HG03066 (cell line): Measurements from ENCODE around the gene METTL24.

Experiments used
- ATAC-seq: cut with Tn5 transposase; IDR thresholded peaks from one replicate; pipeline ENCODE4 v1.9.1; 2021; ENCODE audit warnings: low read depth; ENCODE audit not compliant: unreplicated experiment

Gene METTL24, protein sequence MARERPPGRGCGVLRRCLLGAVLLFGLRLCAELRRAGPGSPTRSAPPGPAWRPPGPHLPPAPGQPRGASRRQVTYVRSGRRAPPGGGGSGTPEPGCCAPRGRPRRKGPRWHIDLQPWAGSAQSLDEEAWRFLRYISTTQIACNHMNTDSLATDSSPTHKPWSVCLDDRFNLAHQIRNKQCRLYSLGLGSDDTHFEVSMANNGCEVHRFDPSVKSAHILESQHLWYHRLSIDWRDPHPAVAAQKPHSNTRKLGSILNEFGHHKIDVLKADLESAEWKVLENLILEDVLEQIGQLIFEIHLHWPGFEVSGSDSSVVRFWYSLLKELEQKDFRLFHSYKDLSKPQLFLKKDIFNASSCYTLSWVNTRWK

GRCh38 chr6:110357664-110358552 lies at the start of gene METTL24:
TSS of gene METTL24 (minus strand) at chr6:110358349. CDS start at chr6:110358272, 77 bp downstream.
- no peak for ATAC-seq

DNA sequence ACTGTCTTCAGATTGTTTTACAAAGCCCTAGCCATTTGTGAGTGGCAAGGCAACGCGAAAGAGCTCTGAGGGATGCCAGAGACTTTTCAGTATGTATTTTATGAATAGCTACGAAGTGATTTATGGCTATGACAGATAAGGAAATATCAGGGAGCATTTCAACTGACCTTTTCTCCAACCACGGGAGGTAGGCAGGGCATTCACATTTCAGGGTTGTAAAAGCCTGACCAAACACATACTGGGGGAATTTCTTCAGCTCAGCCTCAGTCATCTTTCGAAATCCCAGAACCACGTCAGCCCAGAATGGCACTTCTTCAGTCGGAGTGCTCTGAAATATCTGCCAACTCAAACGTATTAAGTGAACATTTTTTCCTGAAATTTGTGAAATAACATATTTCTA lies 46.5 kb upstream of the METTL24 start:
- no peak for ATAC-seq

- no peak for ATAC-seq
Observed at GRCh38 chr6:110401585-110402176, 43.5 kb upstream of the METTL24 start.

- ATAC-seq, result no peak
Observed at GRCh38 chr6:110400208-110400607, 42.1 kb upstream of the METTL24 start.

- no peak for ATAC-seq
Observed at GRCh38 chr6:110399219-110400071, 41.3 kb upstream of the METTL24 start.

GRCh38 chr6:110398778-110399177 lies 40.6 kb upstream of the METTL24 start:
- no peak for ATAC-seq

DNA sequence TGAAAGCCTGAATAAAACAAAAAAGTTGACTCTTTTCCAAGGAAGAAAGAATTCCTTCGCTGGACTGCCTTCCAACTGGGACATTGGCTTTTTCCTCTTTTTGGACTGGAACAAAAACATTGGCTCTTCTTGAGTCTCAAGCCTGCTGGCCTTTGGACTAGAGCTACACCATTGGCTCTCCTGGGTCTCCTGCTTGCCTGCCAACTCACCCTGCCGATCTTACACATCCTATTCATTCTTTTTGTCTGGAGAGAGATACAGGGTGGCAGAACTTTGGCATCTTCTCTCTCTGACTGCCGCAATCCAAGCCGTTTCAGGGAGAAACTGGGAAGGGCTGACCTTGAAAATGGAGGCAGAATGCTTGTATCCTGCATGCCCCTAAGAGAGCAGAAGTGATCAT lies 37.1 kb upstream of the METTL24 start:
- ATAC-seq, result no peak

DNA sequence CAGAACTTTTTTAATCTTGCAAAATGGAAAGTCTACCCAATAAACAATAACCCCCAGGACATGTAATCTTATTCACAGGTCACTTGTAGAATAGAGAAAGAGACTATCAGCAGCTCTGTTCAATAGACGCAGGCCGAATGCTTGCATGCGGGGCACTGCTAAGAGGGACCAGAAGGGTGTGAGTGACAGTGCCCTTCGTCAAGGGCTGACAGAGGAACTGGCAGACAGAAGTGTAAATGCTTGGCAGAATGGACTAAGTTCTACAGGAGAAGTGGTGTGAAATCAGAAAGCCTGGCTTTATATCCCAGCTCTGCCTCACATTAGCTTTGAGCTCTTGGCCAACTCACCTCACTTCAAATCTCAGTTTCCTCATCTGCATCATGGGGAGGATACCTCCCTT lies 36.3 kb upstream of the METTL24 start:
- ATAC-seq, result no peak

DNA sequence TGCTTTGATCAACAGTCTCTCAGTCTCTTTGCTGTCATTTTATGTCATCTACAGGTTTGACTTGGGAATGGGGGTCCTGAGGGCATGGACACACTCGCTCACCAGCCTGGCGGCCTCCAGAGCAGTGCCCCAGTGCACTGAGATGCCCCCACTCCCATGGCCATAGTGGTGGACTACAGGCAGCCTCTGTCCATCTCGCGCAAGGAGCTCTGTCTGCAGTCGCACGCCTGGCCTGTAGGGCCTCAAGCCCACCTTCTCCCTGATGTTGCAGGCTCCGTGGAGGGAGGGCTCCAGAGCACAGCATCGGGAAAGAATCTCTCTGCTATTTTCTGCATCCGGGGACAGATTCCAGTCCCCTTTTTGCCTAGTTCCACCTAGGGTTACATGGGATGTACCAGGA lies 34.6 kb upstream of the METTL24 start:
- no peak for ATAC-seq

- no peak for ATAC-seq
Observed at GRCh38 chr6:110390404-110390803, 32.3 kb upstream of the METTL24 start.

DNA sequence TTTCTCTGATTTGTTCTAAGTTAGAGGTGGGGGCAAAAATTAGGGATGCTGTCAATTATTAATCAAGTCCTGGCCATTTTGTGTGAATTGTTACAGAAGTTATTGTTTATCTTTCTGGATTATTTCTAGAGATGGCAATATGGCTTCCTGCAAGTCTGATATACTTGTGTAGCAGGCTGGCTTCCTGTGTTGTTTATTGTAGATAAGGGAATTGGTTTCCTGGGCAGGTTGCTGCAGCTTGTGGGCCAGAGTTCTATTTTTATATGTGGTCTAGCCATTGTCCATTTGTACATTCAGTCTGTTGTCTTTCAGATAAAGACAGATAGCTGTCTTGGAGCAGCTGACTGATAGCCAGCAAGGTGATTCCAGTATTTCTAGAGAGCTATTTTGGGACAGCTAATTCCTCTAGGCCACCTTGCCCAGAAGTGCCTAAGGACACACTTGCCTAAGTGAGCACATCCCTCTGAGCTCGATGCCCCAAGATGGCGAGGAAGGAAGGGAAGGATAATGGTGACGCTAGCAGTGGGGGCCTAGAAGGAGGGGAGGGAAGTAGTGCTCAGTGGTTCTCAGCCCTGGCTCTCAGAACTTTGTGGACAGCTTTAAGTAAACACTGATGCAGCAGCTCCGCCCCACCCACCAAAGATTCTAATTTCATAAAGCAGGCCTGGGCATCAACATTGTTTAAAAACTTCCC lies 31.7 kb upstream of the METTL24 start:
- no peak for ATAC-seq

DNA sequence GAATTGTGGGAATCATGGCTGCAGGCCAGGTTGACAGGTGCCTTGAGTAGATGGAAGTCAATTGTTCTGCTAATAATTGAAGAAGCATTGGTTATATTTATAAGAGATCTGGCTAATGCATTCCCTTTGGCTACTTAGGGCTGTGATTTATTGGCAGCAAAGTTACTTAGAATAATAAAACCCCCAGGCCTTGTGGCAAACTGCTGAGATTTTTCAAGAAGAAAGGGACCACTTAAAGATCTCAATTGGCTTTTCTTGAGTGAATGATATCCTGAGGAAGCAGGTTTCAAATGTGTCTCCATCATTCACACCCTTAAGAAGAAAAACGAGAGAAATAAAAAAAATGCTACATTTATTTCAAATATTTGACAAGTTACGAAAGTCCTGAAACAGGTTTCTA lies 29.8 kb upstream of the METTL24 start:
- no peak for ATAC-seq

DNA sequence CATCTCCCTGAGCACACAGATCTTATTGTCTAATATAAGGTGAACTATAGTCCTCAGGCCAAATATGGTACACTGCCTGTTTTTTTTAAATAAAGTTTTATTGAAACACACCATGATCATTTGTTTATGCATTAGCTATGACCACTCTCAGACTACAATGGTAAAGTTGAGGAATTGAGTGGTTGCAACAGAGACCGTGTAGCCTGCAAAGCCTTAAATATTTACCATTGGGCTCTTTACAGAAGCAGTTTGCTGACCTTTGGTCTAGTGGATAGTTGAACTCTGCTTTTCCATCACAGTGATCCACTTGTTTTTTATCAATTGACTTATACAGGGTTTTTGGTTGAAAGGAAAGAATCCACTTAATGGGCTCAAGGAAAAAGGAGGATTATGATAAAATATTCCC lies 27.3 kb upstream of the METTL24 start:
- ATAC-seq, result no peak

GRCh38 chr6:110378552-110378951 lies 20.4 kb upstream of the METTL24 start:
- no peak for ATAC-seq

DNA sequence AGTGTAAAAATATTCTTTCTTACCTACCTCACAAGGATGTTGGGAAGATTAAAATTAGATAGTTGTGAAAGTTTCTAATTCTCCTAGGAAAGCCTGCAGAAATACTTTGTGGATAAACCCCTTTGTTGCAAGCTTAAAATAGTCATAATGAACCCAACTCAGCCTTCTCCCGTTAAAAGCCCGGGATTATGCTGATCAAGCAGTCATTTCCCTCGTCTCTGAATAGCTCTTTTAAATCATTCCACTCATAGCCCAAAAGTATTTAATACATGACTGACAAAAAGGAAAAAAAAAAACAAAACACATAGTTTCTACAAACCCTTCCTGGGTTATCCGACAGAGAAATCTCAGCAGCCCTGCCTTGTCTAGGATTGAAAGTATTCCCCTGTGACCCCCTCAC lies 10.9 kb upstream of the METTL24 start:
- ATAC-seq, result no peak

GRCh38 chr6:110368284-110368683 lies 10.1 kb upstream of the METTL24 start:
- no peak for ATAC-seq

GRCh38 chr6:110367825-110368224 lies 9.7 kb upstream of the METTL24 start:
- no peak for ATAC-seq

- ATAC-seq, result no peak
Observed at GRCh38 chr6:110366975-110367374, 8.8 kb upstream of the METTL24 start.

DNA sequence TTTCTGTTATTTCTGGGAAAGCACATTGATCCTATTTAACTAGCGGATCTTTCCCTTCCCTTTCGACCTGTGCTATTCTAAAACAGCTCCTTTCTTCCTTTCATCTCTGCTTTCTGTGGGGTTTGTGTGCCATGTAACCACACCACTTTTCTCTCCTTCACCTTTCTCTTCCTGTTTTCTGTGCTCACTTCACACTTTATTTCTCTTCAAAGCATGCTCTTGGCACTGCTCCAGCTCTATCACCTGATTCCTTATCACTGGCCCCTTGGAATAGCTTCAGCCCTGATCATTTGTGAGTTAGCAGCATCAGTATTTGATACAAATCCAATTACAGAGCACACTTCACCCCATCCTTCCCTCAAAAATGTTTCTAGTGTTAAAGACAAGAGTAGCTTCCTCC lies 8.1 kb upstream of the METTL24 start:
- no peak for ATAC-seq
